GM12878 (cell line): ENCODE measurements around the gene TADA2A. TPM values are rescaled to one million over a fixed set of nuclear protein-coding genes. Genes with fewer than 3 reads are reported as not detected.

Experiments
- ATAC-seq: fragments of 200-7000 bp; cut with Tn5 transposase; 3 replicates; pipeline ENCODE4 v1.9.1; 2020; ENCODE audit warnings: mild to moderate bottlenecking, moderate library complexity
- BruUV-seq: library from RNA; stranded (reverse); fragments of 400-500 nt; replicated peaks from 2 replicates; lab custom pipeline; 2021; lab: Mats Ljungman, UMichigan
- CTCF ChIA-PET: fragments of 300-600 bp; sonication (Branson Sonifier 250); formaldehyde crosslinking; extraction: SDS; loops from one replicate; lab custom pipeline; 2021; ENCODE audit warnings: inconsistent platforms; lab: Yijun Ruan, JAX
- POLR2A ChIA-PET: fragments of 350-600 bp; formaldehyde crosslinking; extraction: SDS; loops from one replicate; lab custom pipeline; 2021; ENCODE audit warnings: inconsistent platforms; lab: Charles Lee
- RAD21 ChIA-PET: fragments of 300-600 bp; sonication (Branson Sonifier 250); formaldehyde crosslinking; loops from one replicate; lab custom pipeline; 2023; ENCODE audit warnings: antibody characterized with exemption; ENCODE audit not compliant: unreplicated experiment; lab: Charles Lee
- SMC1A ChIA-PET: fragments of 300-600 bp; sonication (Branson Sonifier 250); formaldehyde crosslinking; loops from one replicate; lab custom pipeline; 2023; ENCODE audit not compliant: unreplicated experiment, uncharacterized antibody; lab: Charles Lee
- DNase-seq: peaks from one replicate; pipeline ENCODE4 v3.0.0-alpha.2; 2011; ENCODE audit warnings: low read depth, low spot score
- FAIRE-seq: peaks from 3 replicates; lab custom pipeline; 2011; peaks lifted over from hg19 to GRCh38; lab: Jason Lieb, UNC
- H2AFZ ChIP-seq: 2 replicates; pipeline ENCODE4 v1.6.0; 2011; ENCODE audit warnings: low read depth, low read length, control low read depth; ENCODE audit not compliant: control insufficient read depth
- H3K27ac ChIP-seq: 2 replicates; pipeline ENCODE4 v1.5.1; 2011; ENCODE audit warnings: control low read depth; ENCODE audit not compliant: control insufficient read depth, insufficient read depth
- H3K27me3 ChIP-seq, 2 experiments: replicated peaks in 1 of 2; 2 replicates each; pipeline versions ENCODE4 v1.6.0 to v1.6.1; 2011; ENCODE audit warnings: low read length in 1 of 2; ENCODE audit not compliant: control insufficient read depth in 2 of 2, insufficient read depth in 2 of 2
- H3K36me3 ChIP-seq, 2 experiments: 2 replicates each; pipeline ENCODE4 v1.5.1; 2011; ENCODE audit warnings: low read length in 1 of 2; ENCODE audit not compliant: control insufficient read depth in 2 of 2, insufficient read depth in 2 of 2
- H3K4me1 ChIP-seq: 2 replicates; pipeline ENCODE4 v1.6.1; 2011; ENCODE audit warnings: mild to moderate bottlenecking, low read length, moderate library complexity, mixed read lengths; ENCODE audit not compliant: control insufficient read depth, insufficient read depth
- H3K4me2 ChIP-seq: 2 replicates; pipeline ENCODE4 v1.6.0; 2011; ENCODE audit warnings: control low read depth; ENCODE audit not compliant: control insufficient read depth, insufficient read depth
- H3K4me3 ChIP-seq: fragments of 200-600 bp; sonication (generic); 2 replicates; pipeline ENCODE4 v1.5.1; 2016
- H3K79me2 ChIP-seq: 2 replicates; pipeline ENCODE4 v1.6.0; 2011; ENCODE audit warnings: low read length; ENCODE audit not compliant: control insufficient read depth, insufficient read depth
- H3K9ac ChIP-seq: 2 replicates; pipeline ENCODE4 v1.8.0; 2011; ENCODE audit warnings: low read length, control low read depth, mixed read lengths; ENCODE audit not compliant: control insufficient read depth, insufficient read depth
- H3K9me3 ChIP-seq: replicated peaks from 3 replicates; pipeline ENCODE4 v1.5.1; 2011; ENCODE audit warnings: mild to moderate bottlenecking, low read length; ENCODE audit not compliant: control insufficient read depth, insufficient read depth
- H4K20me1 ChIP-seq: 2 replicates; pipeline ENCODE4 v1.6.0; 2011; ENCODE audit not compliant: control insufficient read depth, insufficient read depth
- ATF2 ChIP-seq: IDR thresholded peaks from 2 replicates; pipeline ENCODE4 v1.6.1; 2012; ENCODE audit warnings: low read length, inconsistent platforms
- CREB1 ChIP-seq: IDR thresholded peaks from 2 replicates; pipeline ENCODE4 v1.6.1; 2012; ENCODE audit warnings: low read depth, mild to moderate bottlenecking, inconsistent platforms
- ETV6 ChIP-seq, 2 experiments: fragments of 450-650 bp in 1 of 2; IDR thresholded peaks in 1 of 2; conservative IDR thresholded peaks in 1 of 2; 2 replicates each; pipeline ENCODE4 v1.6.1; 2014; ENCODE audit warnings: antibody characterized with exemption in 1 of 2, borderline replicate concordance in 1 of 2, low read depth in 1 of 2, mild to moderate bottlenecking in 1 of 2, moderate library complexity in 1 of 2
- HDAC2 ChIP-seq: fragments of 200-600 bp; sonication (generic); IDR thresholded peaks from 2 replicates; pipeline ENCODE4 v1.6.1; 2017
- JUNB ChIP-seq: IDR thresholded peaks from 2 replicates; pipeline ENCODE4 v1.6.1; 2016; ENCODE audit warnings: antibody characterized with exemption, mild to moderate bottlenecking
- JUND ChIP-seq: IDR thresholded peaks from 2 replicates; pipeline ENCODE4 v1.6.1; 2012; ENCODE audit warnings: low read depth, mild to moderate bottlenecking, low read length, improper control_type of control experiment, moderate library complexity
- KAT2A ChIP-seq: conservative IDR thresholded peaks from 2 replicates; pipeline ENCODE4 v1.6.1; 2011; ENCODE audit warnings: low read depth, low read length; ENCODE audit not compliant: control insufficient read depth
- MLLT1 ChIP-seq: fragments of 450-650 bp; IDR thresholded peaks from 2 replicates; pipeline ENCODE4 v1.6.1; 2016; ENCODE audit warnings: mild to moderate bottlenecking
- MTA2 ChIP-seq: fragments of 450-650 bp; IDR thresholded peaks from 2 replicates; pipeline ENCODE4 v1.6.1; 2016; ENCODE audit warnings: low read depth, mild to moderate bottlenecking, moderate library complexity
- MTA3 ChIP-seq: IDR thresholded peaks from 2 replicates; pipeline ENCODE4 v1.6.1; 2012; ENCODE audit warnings: low read length, inconsistent platforms, borderline replicate concordance
- MXI1 ChIP-seq: fragments of 150-350 bp; IDR thresholded peaks from 2 replicates; pipeline ENCODE4 v1.6.1; 2011; ENCODE audit warnings: low read depth, mild to moderate bottlenecking, inconsistent platforms, low read length, improper control_type of control experiment
- NFXL1 ChIP-seq: fragments of 450-650 bp; IDR thresholded peaks from 2 replicates; pipeline ENCODE4 v1.6.1; 2017; ENCODE audit warnings: antibody characterized with exemption, mild to moderate bottlenecking, borderline replicate concordance
- PKNOX1 ChIP-seq: fragments of 450-650 bp; IDR thresholded peaks from 2 replicates; pipeline ENCODE4 v1.6.1; 2016; ENCODE audit warnings: mild to moderate bottlenecking
- POLR2AphosphoS2 ChIP-seq: IDR thresholded peaks from 2 replicates; pipeline ENCODE4 v1.6.1; 2011; ENCODE audit warnings: low read depth, mild to moderate bottlenecking, low read length, improper control_type of control experiment, moderate library complexity
- RELA ChIP-seq: fragments of 450-650 bp; IDR thresholded peaks from 2 replicates; pipeline ENCODE4 v1.8.0; 2014; ENCODE audit warnings: borderline replicate concordance; ENCODE audit not compliant: partially characterized antibody
- STAT3 ChIP-seq: IDR thresholded peaks from 2 replicates; pipeline ENCODE4 v1.6.1; 2011; ENCODE audit warnings: low read depth, low read length, improper control_type of control experiment
- TARDBP ChIP-seq: IDR thresholded peaks from 2 replicates; pipeline ENCODE4 v1.6.1; 2016; ENCODE audit warnings: borderline replicate concordance
- TBL1XR1 ChIP-seq: IDR thresholded peaks from 2 replicates; pipeline ENCODE4 v1.6.1; 2012; ENCODE audit warnings: low read depth, low read length, improper control_type of control experiment
- USF2 ChIP-seq: IDR thresholded peaks from 2 replicates; pipeline ENCODE4 v1.6.1; 2011; ENCODE audit warnings: low read depth, low read length, improper control_type of control experiment, borderline replicate concordance
- WGBS: methylation state at CpG from one replicate; pipeline ENCODE4 v1.1.6; 2016; ENCODE audit warnings: low lambda C conversion rate; ENCODE audit not compliant: insufficient replicate concordance, insufficient coverage; ENCODE audit errors: missing lambda C conversion rate; 5-methylcytosine and 5-hydroxymethylcytosine counted together
- in situ Hi-C: fragments of 300-500 bp; cut with MboI; formaldehyde crosslinking; loops from 9 replicates; pipeline ENCODE4 v1.14.3; 2018; ENCODE audit warnings: mixed read lengths
- intact Hi-C: fragments of 100-400 bp; cut with micrococcal nuclease; formaldehyde crosslinking; loops from one replicate; pipeline ENCODE4 v1.14.2; 2022; ENCODE audit not compliant: unreplicated experiment
- polyA plus RNA-seq, 11 experiments: library from polyadenylated mRNA; depleted of rRNA in 4 of 11; unstranded in 6 of 11; stranded (reverse) in 5 of 11; fragments of >200 nt; fragmentation: Nextera tagmentation in 4 of 11; fragmentation: Illumina TruSeq in 1 of 11; extraction: Ambion mirVana in 4 of 11; extraction: Trizol in 1 of 11; gene quantifications; 1 replicate in 1 of 11; 2 replicates in 10 of 11; pipeline versions ENCODE4 v1.2.1 to v1.2.3, GENCODE V29; 2011 to 2016; ENCODE audit warnings: inconsistent platforms in 2 of 11, missing spikeins in 2 of 11, low read depth in 1 of 11
- total RNA-seq, 4 experiments: library from RNA; depleted of rRNA in 3 of 4; stranded (reverse); fragments of >200 nt in 3 of 4; fragmentation: Illumina TruSeq in 1 of 4; extraction: Trizol in 1 of 4; gene quantifications; 2 replicates each; pipeline versions ENCODE4 v1.2.1 to v1.2.3, GENCODE V29; 2013 to 2021

The TADA2A gene
- total and polyA plus RNA-seq, 10 of the 15 experiments (the other 5 are each of a cell fraction or from before 2014, with no cell fraction given), result 19.6 to 43.8 (median 34.1) TPM

GRCh38 chr17:37521821-37522220, 115.1 kb downstream of the TADA2A start:
- no peaks in the 10 kb centered on the region for H3K9me3 ChIP-seq
- ChIA-PET POLR2A (no interaction called here), CTCF (interaction anchor here (1.0 to 1.8 kb wide), 2 partner anchors 48 to 149 kb away, joined by 3 to 5 read pairs; no protein-coding TSS in a partner anchor)
- no peak overlapping the region for H3K4me3 ChIP-seq
- ATAC-seq, result no peak
- no peak overlapping the region for H3K4me2 ChIP-seq
- no peaks in the 10 kb centered on the region for H4K20me1 ChIP-seq
- no peaks in the 10 kb centered on the region for H3K79me2 ChIP-seq
- no peak overlapping the region for H2AFZ ChIP-seq
- in situ Hi-C loops, result loop anchor here (5.0 to 25.0 kb wide), 2 partner anchors 270 to 865 kb away; no protein-coding TSS in a partner anchor
- intact Hi-C loops, result loop anchor here (10.0 kb wide), 1 partner anchor 183 kb away; no protein-coding TSS in a partner anchor
- no peaks in the 10 kb centered on the region for H3K4me1 ChIP-seq
- TF ChIP-seq JUND (no peak), STAT3 (no peak), NFXL1 (no peak), POLR2AphosphoS2 (no peak), MLLT1 (no peak), HDAC2 (no peak), JUNB (no peak), USF2 (no peak), CREB1 (no peak), MTA3 (no peak), ATF2 (no peak), RELA (no peak), MTA2 (no peak), TARDBP (no peak), ETV6 (conservative IDR thresholded peaks at IDR 0.05 in 1 of 2, IDR thresholded peaks at IDR 0.05 in 1 of 2; ENCODE audit: borderline replicate concordance in 1 of 2, low read depth in 1 of 2) (no peak), MXI1 (no peak), KAT2A (no peak), TBL1XR1 (no peak), PKNOX1 (no peak)
- TF ChIP-seq, all 136 proteins: peak for 0
- FAIRE-seq (no peak), DNase-seq (no peak)
- 98% methylated on average over 5 of the region's 5 CpGs for WGBS
- Histone ChIP-seq H3K27me3 (no peaks in the 10 kb centered on the region), H3K9ac (no peak overlapping the region), H3K36me3 (peaks cover 9 to 21% of the 10 kb centered on the region in 2 experiments), H3K27ac (no peak overlapping the region)
- SMC1A ChIA-PET, result interaction anchor here (0.6 to 1.0 kb wide), 2 partner anchors 13 to 156 kb away, joined by 3 read pairs; no protein-coding TSS in a partner anchor
- RAD21 ChIA-PET, result interaction anchor here (1.0 kb wide), 1 partner anchor 269 kb away, joined by 4 read pairs; no protein-coding TSS in a partner anchor
- no TSS peak for BruUV-seq
